Spleen (tissue), 7 donors: ENCODE data around the gene SLC13A4.

Experiments used
- POLR2A ChIP-seq, 3 donors: fragments of 450-650 bp; IDR thresholded peaks; one replicate each; pipeline ENCODE4 v1.5.1; 2017; ENCODE audit warnings: antibody characterized with exemption in 3 of 3, mild to moderate bottlenecking in 1 of 3
- TF ChIP-seq, protein P1 (sequence below), 11 experiments: fragments of 200-600 bp in 7 of 11; fragments of 450-650 bp in 4 of 11; sonication (generic) in 4 of 11; IDR thresholded peaks in 8 of 11; conservative IDR thresholded peaks in 3 of 11; 1 replicate in 7 of 11; 2 replicates in 4 of 11; pipeline versions ENCODE4 v1.4.0 to v1.8.0; 2016 to 2021; ENCODE audit warnings: antibody characterized with exemption in 11 of 11, inconsistent platforms in 4 of 11, mild to moderate bottlenecking in 1 of 11
- donor health status: DM: no; HTN: no; CAD: no; lungs with moderate emphysema.
- donor health status: DM: no; HTN: no; CAD: no.
- donor health status: DM: no; HTN: no; CAD: no.

- TF ChIP-seq, protein P1, sequence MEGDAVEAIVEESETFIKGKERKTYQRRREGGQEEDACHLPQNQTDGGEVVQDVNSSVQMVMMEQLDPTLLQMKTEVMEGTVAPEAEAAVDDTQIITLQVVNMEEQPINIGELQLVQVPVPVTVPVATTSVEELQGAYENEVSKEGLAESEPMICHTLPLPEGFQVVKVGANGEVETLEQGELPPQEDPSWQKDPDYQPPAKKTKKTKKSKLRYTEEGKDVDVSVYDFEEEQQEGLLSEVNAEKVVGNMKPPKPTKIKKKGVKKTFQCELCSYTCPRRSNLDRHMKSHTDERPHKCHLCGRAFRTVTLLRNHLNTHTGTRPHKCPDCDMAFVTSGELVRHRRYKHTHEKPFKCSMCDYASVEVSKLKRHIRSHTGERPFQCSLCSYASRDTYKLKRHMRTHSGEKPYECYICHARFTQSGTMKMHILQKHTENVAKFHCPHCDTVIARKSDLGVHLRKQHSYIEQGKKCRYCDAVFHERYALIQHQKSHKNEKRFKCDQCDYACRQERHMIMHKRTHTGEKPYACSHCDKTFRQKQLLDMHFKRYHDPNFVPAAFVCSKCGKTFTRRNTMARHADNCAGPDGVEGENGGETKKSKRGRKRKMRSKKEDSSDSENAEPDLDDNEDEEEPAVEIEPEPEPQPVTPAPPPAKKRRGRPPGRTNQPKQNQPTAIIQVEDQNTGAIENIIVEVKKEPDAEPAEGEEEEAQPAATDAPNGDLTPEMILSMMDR (IDR thresholded peaks at IDR 0.05 in 8 of 11, conservative IDR thresholded peaks at IDR 0.05 in 3 of 11): no peak
- TF ChIP-seq POLR2A (IDR thresholded peaks at IDR 0.05): no peak
Measured at GRCh38 chr7:135756191-135756590, 28.2 kb upstream of the SLC13A4 start.
